ENCODE results near the gene MAP1LC3B.

MAP1LC3B gene

DNA sequence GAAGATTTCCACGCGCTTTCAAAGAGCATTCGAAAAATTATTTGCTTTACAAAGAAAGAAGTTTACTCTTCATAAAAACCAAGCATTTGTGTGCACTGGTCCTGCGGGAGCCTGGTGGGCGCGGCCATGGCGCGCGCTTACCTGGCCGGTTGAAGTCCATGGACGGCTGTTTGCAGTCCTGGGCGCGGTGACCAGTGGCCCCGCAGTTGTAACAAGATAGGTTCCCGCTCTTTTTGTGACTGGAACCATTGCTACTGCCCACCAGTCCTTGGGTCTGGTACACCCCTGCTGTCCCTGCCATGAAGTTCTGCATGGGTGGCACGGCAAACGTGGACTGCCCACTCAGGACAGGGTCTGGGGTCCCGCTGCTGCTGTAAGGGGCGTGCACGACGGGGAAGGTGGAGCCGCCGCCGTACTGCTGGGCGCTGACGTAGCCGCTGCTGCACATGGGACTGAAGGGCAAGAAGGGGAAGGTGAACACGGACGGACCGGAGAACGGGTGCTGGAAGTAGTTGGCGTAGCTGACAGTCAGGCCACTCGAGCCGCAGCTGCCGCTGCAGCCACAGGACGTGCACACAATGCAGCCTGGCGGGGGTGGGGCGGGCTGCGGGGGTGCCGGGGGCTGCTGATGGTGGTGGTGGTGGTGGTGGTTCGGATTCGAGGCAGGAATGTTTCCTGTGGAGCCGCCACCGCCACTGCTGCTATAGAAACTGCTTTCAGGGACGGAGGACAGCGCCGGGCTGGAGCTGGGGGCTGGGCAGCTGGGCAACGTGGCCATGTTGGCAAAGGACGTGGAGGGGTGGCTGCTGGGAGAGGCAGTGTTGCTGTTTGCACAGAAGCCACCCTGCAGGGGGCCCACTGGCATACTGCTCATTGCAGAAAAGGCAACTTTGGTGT, 19.5 kb downstream of the MAP1LC3B start:
- DNase-seq, result no peak

DNA sequence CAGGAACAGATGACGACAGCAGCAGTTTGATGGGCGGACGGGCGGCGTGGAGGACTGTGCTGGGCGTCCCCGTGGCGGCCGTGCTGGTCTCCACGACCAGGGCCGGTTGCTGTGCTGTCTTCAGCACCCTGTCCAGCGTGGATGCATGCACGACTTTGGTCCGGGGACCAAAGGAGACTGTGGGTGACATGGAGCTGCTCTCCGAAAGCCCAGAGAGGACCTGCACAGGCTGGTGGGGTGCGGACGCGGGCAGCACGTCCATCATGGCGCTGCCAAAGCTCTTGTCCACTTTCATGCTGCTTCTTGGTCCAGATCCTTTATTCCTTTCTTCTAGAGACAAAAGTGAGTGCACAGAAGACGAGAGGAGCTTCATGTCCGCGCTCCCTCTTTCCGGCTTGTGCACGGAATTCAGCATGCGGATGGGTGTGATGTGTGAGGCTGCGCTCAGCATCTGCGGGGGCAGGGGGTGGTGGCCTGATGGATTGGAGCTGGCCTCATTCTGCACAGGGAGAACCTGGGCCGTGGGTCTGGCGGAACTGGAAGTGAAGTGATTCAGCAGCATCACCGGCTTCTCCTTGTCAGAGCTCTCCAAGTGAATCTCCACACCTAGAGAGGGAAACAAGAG, 20.3 kb downstream of the MAP1LC3B start:
- DNase-seq, result no peak

DNA sequence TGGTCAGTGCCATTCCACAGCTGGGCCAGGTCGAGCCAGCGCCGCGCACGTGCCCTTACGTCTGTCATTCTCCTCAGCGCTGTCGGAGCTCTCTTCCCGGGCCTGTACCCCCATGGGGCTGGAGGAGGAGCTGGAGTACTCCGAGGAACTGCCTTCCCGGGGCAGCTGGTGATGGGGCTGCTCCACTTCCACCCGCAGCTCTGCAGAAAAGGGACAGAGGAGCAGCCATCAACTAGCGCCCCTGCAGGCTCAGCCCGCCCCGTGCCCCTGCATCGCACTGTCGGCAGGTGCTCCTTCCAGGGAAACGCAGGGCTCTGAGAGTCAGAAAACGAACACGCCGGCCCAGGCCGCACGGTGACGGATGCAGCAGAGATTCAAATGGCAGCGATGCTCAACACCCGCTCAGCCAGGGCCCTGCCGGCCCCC, 20.9 kb downstream of the MAP1LC3B start:
- DNase-seq, result no peak

GRCh38 chr16:87414251-87414680, 22.1 kb downstream of the MAP1LC3B start:
- DNase-seq, result no peak

DNA sequence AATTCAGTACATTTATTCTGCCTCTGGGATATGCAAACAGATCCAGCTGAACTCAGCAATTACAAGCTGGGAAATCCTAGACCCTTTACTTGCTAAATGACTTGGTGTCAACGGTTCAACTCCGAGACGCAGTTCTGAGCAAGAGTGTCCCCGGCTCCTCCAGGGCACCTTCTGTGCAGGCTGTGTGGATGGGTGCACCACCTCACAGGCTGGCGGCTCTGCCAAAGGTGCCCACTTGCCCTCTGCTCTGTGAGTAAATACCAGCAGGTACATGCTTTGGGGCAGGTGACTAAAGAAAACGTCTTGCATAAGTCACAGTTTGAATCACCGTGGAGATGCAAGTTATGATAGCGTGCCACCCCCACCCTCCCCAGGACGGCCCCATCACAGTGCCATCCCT, 23.3 kb downstream of the MAP1LC3B start:
- no peak for DNase-seq

GRCh38 chr16:87416826-87417527, 24.8 kb downstream of the MAP1LC3B start:
- peak; percentile 11 for DNase-seq

- DNase-seq, result no peak
These were observed 25.4 kb downstream of the MAP1LC3B start for GRCh38 chr16:87417528-87417910.

GRCh38 chr16:87418216-87418615, 26.1 kb downstream of the MAP1LC3B start:
- DNase-seq, result no peak

DNA sequence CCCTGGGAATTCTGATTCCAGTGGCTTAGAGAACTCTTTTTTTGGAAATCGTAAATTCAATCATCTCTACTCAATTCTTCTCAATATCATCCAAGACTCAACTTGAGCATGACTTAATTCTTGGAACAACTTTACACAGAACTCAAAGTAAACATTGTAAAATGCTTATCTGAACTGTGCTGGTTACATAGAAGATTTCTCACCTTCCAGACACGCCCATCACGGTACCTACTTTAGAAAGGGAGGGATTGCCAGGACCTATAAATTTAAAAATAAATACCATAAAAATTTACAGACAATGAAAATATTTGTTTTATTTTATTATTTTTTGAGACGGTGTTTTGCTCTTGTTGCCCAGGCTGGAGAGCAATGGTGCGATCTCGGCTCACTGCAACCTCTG, 26.5 kb downstream of the MAP1LC3B start:
- no peak for DNase-seq

DNA sequence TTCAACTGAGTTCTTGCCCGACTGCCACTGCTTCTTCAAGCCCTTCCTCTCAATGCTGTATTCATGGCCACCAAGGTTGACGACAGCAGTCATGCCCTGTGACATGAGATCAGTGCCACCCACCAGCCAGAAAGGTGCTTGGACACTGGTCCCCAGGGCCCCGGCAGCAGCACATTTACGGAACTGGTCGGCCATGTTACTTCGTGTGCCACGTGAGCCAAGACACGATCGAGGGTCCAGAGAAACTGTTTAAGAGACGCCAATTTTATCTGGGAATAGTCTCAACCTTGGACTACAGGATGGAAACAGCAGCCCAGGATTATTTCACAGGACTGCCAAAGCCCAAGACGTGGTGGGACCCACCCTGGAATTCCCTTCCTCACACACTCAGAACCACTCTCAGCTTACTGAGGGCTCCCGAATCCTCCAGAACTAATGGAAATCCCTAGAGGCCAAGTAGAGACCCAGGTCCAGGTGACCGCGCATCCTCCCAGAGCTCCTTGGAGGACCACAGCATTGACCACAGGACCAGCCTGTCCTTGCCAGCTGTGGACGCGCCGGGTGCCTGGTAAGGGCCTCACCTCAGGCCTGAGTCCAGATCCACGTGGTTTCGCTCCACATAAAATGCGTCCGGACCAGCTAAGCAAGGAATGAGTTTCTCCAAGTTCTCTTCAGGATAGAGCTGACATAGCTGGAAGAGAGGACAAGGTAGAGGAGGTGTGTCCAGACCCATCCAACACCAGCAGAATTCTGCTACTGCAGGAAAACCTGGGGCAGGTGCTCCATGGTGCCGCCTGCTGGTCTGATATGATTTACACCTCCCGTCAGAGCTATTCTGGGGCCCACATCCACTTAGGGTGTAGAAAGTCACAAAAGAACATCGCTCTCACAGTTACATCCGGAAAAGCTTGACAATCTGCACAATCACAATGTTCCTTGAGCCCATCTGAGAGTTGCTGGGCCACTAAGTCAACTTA, 28.2 kb downstream of the MAP1LC3B start:
- DNase-seq, result no peak

DNA sequence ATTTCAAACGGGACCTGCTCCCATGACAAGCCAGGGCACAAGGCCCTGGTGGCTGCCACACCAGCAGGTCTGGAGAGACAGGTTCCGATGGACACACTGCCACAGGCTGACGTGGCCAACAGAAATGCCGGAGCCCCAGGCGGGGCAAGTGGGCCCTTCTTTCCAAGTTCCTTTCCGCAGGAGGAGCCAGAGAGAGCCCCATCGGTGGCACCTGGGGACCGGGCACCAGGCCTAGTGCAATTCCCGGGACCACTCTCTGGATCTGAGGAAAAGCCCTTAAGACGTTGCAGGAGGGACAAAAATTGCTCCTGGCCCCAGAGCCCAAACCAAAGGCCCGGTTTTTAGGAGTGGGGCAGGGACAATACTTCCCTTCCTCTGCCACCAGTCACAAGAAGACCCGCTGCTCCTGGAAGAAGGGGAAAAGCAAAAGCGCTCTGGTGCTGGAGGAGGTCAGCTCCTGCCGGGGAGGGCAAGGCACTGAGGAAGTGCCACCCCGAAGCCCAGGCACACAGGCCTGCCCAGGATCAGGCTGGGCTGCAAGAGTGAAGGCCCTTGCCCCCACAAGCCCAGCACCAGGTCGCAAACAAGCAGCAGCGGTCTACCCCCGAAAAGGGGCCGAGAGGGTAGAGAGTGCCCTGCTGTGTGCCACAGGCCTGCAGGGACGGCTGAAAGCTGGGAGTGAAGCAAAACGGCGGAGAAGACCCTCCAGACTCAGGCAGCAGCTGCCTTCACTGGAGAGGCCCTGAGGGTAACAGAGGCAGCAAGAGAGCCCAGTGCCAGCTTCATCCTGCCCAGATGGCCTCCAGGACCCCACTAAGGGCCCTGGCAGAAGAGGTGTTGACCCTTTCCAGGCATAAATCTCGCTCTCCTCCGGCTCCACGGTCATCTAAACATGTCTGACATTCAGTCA, 29.1 kb downstream of the MAP1LC3B start:
- DNase-seq, result no peak

GRCh38 chr16:87422106-87422505, 30.0 kb downstream of the MAP1LC3B start:
- no peak for DNase-seq

DNA sequence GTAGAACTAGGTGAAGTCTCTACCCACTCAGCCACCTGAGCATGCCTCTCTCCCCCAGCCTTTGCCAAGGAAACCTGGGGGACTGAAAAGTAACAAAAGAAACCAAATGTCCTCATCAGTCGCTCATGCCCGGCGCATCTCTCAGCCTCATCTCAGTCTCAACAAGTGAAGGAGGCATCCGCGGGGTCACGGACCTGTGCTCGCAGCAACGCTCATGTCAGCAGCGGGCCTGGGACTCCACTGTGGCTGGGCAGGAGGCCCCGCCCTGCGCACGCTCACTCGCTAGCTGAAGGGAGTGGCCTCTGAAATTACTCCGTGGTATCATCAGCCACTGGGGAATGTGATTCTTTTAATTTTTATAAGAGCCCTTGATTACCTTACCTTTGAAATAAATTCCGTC, 31.3 kb downstream of the MAP1LC3B start:
- DNase-seq, result no peak

GRCh38 chr16:87424266-87424665, 32.1 kb downstream of the MAP1LC3B start:
- no peak for DNase-seq

DNA sequence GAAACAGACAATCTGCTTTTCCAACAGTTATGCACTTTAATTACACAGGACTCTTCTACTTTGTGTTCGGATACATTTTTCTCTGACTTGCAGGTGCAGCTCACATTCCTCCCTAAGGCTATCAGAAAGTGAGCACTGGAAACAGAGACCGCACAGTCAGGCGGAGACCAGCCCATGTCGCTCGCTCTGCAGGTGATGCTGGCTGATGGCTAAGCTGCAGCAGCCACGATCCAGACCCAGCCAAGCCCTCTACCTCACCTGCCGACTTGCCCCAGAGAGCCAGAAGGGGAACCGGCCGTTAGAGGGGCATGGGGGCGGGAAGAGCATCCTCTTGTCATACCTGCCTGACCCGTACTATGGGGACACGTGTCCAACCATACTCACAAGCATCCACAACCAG, 33.8 kb downstream of the MAP1LC3B start:
- DNase-seq, result no peak

DNA sequence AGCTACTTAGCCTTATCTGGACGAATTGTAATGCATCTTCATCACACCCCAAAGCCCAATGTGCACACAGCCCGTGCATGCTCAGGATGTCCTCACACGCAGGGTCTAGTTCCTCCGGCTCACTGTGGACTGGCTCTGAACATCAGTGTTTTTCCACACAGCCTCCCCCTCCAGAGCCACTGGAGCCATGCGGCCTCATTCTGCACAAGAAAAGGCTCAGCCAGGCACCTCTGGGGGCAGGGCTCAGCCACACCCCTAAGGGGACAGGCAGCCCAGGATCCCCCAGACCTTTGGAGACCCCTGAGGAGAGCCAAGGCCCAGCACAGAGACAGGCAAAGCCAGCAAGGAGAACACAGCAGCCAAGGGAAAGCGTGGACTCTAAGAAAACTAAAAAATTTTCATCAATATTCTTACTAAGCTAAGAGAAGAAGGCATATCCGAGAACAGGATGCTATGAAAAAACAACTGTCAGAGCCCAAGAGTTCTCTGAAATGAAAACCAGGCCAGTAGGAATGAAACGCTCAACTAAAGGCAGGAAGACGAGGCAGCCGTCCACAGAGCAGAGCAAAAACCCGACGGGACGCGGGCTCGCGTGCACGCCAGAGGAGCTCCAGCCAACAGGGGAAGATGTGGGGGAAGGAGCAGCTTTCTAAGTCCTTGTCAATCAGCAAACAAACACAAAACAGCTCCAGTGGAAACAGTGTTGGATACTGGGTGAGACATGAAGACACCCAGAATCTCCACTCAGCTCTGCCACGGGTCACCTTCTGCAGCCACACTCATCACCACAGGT, 34.5 kb downstream of the MAP1LC3B start:
- no peak for DNase-seq

DNA sequence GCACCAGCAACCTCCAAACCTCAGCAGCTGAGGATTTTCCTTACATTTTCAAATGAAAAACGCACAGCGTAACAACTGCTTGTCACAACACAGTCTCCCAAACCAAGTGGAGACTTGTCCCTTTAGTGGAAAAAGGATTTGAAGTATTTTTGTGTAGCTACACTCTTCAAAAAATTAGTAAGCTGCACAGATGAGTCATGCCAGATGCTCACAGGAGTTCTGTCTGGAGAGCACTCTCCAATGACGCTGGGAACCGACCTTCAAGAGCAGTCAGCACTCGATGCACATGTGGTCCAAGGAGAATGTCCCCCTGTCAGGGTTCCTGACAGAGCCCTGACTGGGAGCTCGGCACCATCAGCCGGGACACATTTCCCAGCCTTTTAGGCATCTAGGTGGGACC, 39.8 kb downstream of the MAP1LC3B start:
- DNase-seq, result peak; percentile 63

DNA sequence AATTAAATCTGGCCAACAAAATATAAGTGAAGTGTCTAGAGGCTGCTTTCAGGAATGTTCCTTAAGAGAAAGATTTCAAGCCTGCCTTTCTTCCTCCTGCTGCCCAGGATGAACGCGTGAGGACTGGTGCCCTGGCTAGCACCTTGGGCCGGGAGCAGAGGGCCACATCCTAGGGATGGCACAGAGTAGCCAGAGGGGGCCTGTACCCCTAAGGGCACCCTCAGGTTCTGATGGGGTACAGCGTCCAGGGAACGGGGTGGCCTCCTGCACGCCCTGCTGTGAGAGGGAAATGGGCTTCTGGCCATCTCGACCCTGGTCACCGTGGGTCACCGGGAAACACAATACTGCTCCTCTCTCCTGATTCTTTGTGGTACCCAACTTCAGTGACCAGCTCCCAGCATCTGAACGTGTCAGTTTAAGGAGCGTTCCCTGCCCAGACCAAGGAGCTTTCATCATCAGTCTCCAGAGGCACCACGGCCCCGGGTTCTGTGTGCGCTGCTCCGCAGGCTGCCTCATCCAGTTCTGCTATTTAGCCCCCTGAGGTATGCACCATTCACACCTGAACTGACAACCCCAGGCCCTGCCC, 40.3 kb downstream of the MAP1LC3B start:
- no peak for DNase-seq

GRCh38 chr16:87434146-87434667, 42.1 kb downstream of the MAP1LC3B start:
- no peak for DNase-seq

Data from NCI-H2171 treated with DMSO at 0.1 percent for 48 hours (cell line).